GM10248 (cell line): ENCODE data around the gene SDHB.

ENCODE experiments used
- CTCF ChIA-PET: fragments of 300-600 bp; sonication (Branson Sonifier 250); formaldehyde crosslinking; extraction: SDS; loops from one replicate; lab custom pipeline; 2021; ENCODE audit warnings: antibody characterized with exemption; lab: Yijun Ruan, JAX
- POLR2A ChIA-PET: fragments of 350-650 bp; sonication (Branson Sonifier 250); formaldehyde crosslinking; extraction: SDS; loops from one replicate; lab custom pipeline; 2020; ENCODE audit warnings: antibody characterized with exemption; lab: Yijun Ruan, JAX
- DNase-seq: peaks from one replicate; pipeline ENCODE4 v3.0.0; 2012; ENCODE audit errors: extremely low spot score
- TF ChIP-seq, protein P1 (sequence below): IDR thresholded peaks from 2 replicates; pipeline ENCODE4 v1.5.1; 2012; ENCODE audit warnings: mild to moderate bottlenecking, low read depth; ENCODE audit errors: extremely low read depth, missing control alignments, control extremely low read depth

SDHB gene

DNA sequence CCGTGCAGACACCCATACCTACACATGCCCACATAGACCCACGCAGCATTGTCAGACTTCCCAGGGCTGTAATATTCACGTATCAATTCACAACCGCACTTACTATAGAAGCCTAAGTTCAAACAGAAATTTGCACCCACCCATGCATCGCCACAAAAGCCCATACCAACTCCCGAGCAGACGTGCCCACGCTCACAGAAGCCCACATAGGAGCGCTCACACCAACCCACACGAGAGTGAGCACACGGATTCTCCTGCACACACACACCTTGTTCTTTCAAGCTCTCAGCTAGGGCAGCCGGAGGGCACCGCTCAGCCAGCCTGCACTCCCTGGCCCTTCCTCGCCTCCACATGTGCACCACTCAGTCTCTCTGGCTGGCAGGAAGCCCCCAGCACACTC is 78.0 kb downstream of the SDHB start:
- TF ChIP-seq, protein P1, sequence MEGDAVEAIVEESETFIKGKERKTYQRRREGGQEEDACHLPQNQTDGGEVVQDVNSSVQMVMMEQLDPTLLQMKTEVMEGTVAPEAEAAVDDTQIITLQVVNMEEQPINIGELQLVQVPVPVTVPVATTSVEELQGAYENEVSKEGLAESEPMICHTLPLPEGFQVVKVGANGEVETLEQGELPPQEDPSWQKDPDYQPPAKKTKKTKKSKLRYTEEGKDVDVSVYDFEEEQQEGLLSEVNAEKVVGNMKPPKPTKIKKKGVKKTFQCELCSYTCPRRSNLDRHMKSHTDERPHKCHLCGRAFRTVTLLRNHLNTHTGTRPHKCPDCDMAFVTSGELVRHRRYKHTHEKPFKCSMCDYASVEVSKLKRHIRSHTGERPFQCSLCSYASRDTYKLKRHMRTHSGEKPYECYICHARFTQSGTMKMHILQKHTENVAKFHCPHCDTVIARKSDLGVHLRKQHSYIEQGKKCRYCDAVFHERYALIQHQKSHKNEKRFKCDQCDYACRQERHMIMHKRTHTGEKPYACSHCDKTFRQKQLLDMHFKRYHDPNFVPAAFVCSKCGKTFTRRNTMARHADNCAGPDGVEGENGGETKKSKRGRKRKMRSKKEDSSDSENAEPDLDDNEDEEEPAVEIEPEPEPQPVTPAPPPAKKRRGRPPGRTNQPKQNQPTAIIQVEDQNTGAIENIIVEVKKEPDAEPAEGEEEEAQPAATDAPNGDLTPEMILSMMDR: no peak
- CTCF ChIA-PET: interaction anchor here (1.6 kb wide), 1 partner anchor 15 kb away, joined by 4 read pairs; no protein-coding TSS in a partner anchor

DNA sequence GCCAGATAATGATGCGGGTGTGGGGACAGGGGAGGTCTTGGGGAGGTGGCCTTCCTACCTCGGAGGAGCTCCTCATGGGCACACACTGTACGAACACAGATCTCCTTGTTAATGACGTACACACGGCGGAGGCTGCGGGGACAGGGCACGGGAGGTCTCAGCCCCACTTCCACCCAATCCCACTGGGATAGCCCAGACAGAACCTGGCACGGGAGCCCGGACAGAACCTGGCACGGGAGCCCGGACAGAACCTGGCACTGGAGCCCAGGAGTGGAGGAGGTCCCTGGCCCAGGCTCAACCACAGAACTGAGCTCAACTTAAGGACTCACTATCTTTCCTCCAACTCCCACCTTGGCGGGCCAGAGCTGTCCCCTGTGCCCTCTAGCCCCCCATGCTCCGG is 78.6 kb downstream of the SDHB start:
- ChIA-PET CTCF (interaction anchor here (1.6 kb wide), 1 partner anchor 14 kb away, joined by 4 read pairs; no protein-coding TSS in a partner anchor), POLR2A (no interaction called here)
- TF ChIP-seq, protein P1: no peak
- no peak for DNase-seq

More for the DNA sequence above, 78.0 kb downstream of the SDHB start:
- POLR2A ChIA-PET: interaction anchor here (0.5 kb wide), 1 partner anchor 293 kb away, joined by 3 read pairs; no protein-coding TSS in a partner anchor
- DNase-seq: no peak

DNA sequence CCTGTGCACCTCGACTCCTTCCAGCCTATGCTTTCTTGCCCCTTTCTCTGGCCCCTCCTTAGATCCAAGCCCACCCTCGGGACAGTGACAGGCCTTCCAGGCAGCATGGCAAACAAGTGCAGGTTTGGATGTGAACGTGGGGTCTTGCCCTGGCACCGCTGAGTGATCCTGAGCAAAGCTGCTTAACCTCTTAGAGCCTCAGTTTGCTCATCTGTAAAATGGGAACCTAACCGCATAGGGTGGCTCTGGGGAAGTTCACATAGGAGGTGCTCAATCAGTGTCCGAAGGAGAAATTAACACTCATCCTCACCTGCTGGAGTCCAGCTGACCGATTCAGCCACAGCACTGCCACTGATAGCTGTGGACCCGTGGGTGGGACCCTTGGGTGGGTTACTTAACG is 80.6 kb downstream of the SDHB start:
- DNase-seq: no peak
- TF ChIP-seq, protein P1: no peak
- CTCF ChIA-PET: interaction anchor here (1.0 kb wide), 1 partner anchor 22 kb away, joined by 4 read pairs; no protein-coding TSS in a partner anchor
- POLR2A ChIA-PET: no interaction called here

DNA sequence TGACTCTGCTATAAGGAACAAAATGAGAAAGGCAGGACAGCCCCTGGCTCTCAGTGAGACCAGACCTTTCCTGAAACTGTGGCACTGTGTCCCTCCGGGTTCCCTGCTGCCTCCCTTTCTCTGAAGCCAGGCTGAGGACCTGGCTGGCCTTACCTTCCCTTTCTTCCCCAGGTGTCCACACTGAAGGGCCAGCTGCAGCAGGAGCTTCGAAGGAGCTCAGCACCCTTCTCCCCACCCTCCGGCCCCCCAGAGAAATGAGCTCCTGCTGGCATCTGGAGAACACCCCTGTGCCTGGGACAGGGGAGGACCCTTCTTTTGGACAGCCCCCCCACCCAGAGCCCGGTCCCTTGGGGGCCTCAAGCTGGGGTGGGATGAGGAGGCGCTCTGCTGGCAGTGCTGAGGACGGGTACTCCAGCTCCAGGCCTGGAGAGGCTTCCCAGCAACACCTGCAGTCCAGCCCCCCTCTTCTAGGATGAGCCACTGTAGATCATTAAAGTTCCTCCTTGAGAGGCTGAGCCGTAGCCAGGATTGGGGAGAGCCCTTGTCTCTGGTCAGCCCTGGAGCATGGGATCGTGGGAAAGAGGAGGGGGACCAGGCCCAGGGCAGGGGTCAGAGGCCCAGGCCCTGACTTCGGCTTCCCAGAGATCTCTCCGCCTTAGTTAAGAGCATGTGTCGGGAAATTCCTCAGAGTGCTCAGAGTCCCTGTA is 81.5 kb downstream of the SDHB start:
- no peak for DNase-seq
- TF ChIP-seq, protein P1: no peak
- ChIA-PET CTCF (interaction anchor here (1.2 kb wide), 1 partner anchor 12 kb away, joined by 4 read pairs; no protein-coding TSS in a partner anchor), POLR2A (no interaction called here)

DNA sequence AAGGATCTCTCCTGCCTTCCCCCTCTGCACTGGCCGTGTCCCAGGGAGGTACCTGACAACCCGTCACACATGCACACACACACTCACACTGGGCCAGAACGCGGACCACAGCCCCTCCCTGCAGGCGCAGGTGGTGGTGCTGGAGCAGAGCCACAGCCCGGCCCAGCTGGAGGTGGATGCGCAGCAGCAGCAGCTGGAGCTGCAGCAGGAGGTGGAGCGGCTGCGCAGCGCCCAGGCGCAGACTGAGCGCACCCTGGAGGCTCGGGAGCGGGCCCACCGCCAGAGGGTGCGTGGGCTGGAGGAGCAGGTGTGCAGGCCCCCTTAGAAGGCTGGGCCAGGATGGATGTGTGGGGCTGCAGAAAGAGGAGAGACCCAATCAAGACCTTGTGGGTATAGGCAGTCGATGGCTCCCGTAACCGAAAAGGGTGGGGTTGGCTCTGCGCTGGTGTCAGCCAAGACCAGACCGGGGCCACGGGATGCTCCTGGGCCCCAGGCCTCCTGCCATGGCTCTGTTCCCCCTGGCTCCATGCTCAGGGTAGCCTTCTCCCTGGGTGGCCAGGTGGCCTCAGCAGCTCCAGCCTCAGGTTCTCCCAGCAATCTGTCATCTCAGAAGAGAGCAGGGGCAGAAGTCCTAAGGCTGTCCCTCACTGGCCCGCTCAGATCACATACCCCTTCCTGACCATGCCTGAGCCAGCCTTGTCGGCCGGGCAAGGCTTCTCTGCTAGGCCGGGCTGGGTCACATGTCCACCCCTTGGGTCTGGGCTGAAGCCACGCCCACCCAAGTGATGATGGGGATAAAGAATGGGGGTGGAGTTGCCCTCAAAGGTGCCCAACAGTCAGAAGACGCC is 82.3 kb downstream of the SDHB start:
- CTCF ChIA-PET: interaction anchor here (1.2 kb wide), 1 partner anchor 11 kb away, joined by 4 read pairs; no protein-coding TSS in a partner anchor
- POLR2A ChIA-PET: no interaction called here
- no peak for DNase-seq
- TF ChIP-seq, protein P1: no peak
